RPMI8226 (cell line): ENCODE measurements around the gene INAFM1.
"Not testable (repeated sequence)": the region's sequence is repeated elsewhere in the genome, so short reads cannot be mapped to it uniquely, and the experiment has no call there.

Experiments
- DNase-seq: peaks from one replicate; pipeline ENCODE4 v3.0.0-alpha.2; 2015

Gene INAFM1

DNA sequence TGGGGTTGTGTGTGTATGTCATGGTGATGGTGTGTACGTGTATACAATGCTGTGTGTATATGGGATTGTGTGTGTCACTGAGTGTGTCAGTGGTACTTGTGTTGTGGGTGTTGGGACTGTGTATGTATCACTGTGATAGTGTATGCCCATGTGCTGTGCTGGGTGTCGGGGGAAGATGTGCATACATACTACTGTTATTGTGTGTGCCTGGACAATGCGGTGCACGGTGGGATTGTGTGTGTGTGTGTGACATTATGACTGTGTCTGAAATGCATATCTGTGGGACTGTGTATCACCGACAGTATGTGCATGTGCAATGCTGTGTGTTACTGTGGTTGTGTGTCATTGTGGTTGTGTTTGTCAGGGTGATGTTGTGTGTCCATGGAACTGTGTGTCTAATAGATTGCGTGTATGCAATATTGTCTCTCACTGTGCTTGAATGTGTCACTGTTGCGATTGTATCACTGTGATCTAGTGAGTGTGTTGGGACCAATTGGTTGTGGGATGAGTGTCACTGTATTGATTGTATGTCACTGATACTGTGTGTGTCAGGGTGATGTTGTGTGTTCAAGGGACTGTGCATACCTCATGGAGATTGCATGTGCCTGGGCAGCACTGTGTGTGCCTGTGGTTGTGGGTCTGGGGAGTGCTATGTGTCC, 32.6 kb upstream of the INAFM1 start:
- DNase-seq: no peak

DNA sequence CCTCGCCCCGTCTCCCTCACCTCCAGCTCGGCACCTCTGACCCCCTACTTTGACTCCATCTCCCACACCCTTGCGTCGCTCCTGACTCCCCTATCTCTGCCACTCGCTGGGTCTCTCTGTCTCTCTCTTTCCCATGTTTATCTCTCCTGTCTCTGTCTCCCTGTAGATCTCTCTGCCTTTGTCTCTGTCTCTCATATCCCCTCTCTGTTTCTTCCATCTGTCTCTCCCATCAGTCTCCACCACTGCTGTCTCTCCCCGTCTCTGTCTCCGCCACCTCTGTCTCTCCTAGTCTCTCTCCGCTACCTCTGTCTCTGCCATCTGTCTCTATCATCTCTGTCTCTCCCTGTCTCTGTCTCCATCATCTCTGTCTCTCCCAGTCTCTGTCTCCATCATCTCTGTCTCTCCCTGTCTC, 31.3 kb upstream of the INAFM1 start:
- DNase-seq: no peak

GRCh38 chr19:47243776-47244547, 30.7 kb upstream of the INAFM1 start:
- DNase-seq: peak; percentile 91

DNA sequence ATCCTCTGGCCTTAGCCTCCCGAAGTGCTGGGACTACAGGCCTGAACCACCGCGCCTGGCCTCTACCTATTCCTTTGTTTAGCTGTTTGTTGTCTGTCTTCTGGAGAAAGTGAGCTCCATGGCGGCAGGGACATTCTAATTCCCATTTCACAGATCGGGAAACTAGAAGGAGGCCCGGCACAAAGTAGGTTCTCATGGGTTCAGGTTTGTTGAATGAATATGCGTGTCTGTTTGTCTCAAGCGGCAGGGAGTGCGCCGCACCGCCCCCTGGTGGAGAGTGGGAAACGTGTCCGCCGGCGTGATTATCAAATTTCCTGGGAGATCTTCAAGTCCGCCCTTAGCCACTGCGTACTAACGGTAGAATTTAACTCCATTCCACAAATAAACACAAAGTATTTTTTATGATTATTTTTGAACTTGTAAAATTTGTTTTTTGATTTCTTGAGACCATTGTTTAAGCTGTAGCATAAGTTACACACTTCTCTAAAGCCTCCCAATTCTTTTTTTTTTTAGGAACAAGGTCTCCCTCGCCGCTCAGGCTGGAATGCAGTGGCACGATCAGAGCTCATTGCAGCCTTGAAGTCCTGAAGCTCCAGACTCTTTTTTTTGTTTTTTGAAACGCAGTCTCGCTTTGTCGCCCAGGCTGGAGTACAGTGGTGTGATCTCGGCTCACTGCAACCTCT, 27.2 kb upstream of the INAFM1 start:
- DNase-seq: peak; percentile 67

DNA sequence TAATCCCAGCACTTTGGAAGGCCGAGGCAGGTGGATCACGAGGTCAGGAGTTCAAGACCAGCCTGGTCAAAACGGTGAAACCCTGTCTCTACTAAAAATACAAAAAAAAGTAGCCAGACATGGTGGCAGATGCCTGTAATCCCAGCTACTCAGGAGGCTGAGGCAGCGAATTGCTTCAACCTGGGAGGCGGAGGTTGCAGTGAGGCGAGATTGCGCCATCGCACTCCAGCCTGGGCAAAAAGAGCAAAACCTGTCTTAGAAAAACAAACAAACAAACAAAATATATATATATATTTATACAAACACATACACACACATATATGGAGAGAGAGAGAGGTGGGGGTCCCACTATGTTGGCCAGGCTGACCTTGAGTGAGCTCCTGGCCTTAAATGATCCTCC, 21.7 kb upstream of the INAFM1 start:
- DNase-seq: not testable (repeated sequence)

DNA sequence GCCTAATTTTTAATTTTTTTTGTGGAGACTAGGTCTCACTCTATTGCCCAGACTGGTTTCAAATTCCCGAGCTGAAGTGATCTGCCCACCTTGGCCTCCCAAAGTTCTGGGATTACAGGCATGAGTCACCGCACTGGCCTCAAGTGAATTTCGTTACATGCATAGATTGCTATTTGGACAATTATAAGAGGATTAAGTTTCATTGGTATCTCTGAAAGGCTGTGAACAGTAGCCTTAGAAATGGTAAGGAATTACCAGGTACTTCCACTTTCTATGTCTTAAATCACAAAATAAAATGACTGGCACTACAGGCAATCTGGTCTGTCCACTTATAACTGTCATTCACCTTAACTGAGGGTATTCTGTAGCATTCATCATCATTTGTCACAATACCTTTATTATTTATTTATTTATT, 21.2 kb upstream of the INAFM1 start:
- DNase-seq: no peak

DNA sequence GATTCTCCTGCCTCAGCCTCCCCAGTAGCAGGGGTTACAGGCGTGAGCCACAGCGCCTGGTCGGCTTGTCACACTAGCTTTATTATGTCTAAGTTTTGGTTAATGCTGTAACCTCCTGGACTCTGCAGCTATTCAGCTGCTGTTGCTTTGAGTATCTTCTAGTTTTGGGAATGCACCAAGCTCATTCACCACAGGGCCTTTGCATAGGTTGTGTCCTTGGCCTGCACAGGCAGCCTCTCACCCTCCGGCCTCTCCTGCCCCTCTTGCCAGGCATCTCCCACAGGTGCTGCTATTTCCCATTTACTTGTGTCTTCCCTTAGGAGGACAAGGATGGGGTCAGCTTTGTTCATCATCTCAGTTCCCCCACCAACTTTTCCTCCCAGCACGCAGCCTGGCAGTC, 20.7 kb upstream of the INAFM1 start:
- DNase-seq: no peak

DNA sequence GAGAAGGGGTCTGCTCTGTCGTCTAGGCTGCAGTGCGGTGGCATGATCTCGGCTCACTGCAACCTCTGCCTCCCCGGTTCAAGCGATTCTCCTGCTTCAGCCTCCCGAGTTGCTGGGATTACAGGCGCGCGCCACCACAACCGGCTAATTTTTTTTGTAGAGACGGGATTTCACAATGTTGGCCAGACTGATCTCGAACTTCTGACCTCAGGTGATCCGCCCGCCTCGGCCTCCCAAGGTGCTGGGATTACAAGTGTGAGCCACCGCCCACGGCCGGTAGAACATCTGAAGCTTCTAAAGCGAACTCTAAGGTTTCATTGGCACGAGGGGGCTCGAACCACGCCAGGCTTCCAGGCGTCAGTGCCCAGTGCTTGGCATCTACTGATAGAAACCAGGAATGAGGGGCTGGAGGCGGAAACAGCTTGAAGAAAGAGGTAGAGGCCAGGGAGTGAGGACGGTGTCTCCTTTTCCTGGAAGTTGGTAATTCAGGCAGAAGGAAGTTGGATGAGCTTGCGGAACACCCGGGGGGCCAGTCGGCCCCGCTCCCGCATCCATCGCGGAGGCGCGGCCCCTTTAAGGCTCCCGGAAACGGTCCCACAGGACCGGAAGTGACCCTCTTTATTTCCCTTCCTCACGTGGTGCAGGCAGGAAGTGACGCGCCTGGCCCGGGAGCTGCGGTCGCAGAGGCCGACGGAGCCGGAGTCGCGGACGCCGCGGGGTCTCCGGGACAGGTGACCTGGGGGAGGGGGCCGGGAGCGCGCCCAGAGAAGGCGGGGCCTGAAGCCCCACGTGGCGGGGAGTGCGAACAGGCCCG, 18.6 kb upstream of the INAFM1 start, which contains the start of gene CCDC9:
CCDC9 (plus strand) TSS at position 647 of the 814 bp plus-strand sequence. CDS start 1,876 bp downstream, outside the sequence.
- peak; percentile 93 for DNase-seq

- peak; percentile 98 for DNase-seq
Observed at GRCh38 chr19:47256693-47257410, 17.8 kb upstream of the INAFM1 start.

- no peak for DNase-seq
Observed at GRCh38 chr19:47257411-47258169, 17.1 kb upstream of the INAFM1 start.

DNA sequence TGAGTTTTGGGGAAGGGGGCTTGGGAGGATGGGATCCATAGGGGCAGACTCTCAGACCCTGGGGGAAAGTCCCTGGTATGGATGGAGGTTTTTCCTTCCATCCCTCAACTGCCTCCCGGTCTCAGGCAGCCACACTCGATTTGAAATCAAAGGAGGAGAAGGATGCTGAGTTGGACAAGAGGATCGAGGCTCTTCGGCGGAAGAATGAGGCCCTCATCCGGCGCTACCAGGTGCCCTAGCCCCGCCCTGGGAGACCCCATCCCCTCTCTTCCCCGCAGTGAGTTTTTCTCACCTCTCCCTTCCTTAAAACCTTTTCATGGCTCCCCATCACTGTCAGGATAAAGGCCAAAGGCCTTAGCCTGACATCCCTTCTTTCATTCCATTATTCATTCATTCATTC, 16.3 kb upstream of the INAFM1 start:
- no peak for DNase-seq

- no peak for DNase-seq
Observed at GRCh38 chr19:47258895-47259555, 15.7 kb upstream of the INAFM1 start.

- no peak for DNase-seq
Observed at GRCh38 chr19:47260476-47260875, 14.2 kb upstream of the INAFM1 start.

DNA sequence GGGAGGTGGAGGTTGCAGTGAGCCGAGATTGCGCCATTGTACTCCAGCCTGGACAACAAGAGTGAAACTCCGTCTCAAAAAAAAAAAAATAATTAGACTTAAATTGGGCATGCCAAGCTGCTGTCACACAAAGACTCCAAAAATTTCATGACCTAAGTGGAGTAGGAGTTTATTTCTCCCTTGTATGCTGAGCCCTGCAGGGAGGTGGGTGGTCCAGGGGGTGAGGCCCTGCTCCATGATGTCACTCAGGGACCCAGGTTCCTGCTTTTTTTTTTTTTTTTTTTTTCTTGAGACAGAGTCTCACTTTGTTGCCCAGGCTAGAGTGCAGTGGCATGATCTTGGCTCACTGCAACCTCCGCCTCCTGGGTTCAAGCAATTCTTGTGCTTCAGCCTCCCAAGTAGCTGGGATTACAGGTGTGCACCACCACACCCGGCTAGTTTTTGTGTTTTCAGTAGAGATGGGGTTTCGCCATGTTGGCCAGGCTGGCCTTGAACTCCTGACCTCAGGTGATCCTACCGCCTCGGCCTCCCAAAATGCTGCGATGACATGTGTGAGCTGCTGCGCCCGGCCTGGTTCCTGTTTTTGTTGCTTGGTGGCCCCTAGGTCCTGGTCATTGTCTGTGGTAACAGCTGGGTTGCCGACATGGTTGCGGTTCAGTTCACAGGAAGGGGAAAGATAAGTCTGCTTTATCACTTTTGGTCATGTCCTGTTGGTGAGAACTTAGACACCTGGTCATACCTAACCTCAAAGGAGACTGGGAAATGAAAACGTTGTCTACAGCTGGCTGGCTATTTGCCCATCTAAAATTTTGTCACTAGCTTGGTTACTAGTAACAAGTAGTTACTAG, 12.5 kb upstream of the INAFM1 start:
- DNase-seq: peak; percentile 79

- DNase-seq: no peak
Observed at GRCh38 chr19:47264629-47265028, 10.1 kb upstream of the INAFM1 start.

- DNase-seq: no peak
Observed at GRCh38 chr19:47266401-47266941, 8.2 kb upstream of the INAFM1 start.

DNA sequence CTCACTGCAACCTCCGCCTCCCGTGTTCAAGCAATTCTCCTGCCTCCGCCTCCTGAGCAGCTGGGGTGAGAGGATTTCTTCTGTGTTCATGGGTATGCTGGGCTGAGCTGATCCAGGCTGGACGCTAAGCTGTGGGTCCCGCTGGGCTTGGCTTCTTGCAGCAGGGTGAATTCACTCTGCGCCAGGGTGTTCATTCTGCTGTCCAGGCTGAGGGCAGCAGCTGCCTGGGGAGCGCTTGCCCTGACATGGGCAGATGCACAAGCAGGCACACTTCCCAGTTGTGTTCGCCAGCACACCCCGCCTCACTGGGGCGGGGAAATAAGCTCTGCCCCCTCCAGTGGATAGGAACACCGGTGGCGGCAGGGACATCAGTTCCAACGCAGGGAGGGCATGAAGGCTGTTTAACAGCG, 7.3 kb upstream of the INAFM1 start:
- no peak for DNase-seq

DNA sequence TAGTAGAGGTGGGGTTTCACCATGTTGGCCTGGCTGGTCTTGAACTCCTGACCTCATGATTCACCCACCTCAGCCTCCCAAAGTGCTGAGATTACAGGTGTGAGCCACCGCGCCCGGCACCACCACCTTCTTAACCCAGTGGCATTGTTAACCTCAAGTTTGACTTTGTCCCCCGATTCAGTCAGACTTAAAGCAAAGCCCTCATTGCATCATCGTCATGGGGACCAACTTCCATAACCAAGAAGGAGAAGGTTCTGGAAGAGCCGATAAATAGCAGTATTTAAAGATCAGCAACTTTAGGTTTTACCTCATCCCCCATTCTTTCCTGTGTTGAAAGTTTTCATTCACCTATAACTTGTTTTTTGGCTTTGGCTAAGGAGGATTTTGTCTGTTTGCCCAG, 6.7 kb upstream of the INAFM1 start:
- no peak for DNase-seq

GRCh38 chr19:47269596-47269995, 5.1 kb upstream of the INAFM1 start:
- DNase-seq: no peak

- no peak for DNase-seq
Observed at GRCh38 chr19:47270408-47270807, 4.3 kb upstream of the INAFM1 start.
